ENCODE measurements around the gene SCIN. TPM values are rescaled to one million over a fixed set of nuclear protein-coding genes. Genes with fewer than 3 reads are reported as not detected.

SCIN gene
- total RNA-seq, 1 donor from 2014 or later: 14.7 TPM

DNA sequence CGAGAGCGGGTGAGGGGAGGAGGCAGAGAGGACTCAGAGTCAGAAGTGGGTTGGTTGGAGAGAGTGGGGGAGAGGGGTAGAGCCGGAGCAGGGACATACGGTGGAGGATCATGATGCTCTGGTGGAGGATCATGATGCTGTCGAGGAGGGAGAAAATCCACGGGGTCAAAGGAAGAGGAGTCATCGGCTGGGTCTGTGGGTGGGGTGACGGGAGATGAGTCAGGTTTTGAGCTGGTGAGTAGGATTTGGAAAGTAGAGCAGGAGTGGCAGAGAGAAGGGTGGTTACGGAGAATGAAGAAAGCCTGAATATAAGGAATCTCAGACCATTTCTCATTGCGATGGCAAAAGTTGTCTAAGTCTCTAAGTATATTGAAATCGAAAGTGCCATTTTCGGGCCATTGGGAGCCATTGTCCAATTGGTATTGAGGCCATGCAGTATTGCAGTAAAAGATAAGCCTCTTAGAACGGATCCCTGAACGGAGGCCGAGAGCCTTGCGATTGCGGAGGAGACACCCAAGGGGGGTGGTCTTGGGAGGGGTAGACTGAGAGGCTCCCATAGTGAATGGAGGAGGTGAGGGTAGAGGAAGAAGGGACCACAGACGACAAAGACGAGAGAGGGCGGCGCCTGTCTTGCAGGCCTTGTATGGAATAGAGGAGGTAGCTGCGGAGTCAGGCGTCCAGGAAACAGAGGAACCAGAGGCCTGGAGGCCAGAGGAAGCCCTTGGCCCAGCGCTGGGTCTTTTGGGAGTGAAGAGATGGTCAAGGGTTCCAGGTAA is 23.8 kb downstream of the SCIN start:
- Histone ChIP-seq H3K27me3 (ENCODE audit: control insufficient read depth, insufficient read depth, low read length) (no peaks in the 10 kb centered on the region), H3K36me3 (ENCODE audit: control insufficient read depth, insufficient read depth, low read length) (no peaks in the 10 kb centered on the region), H3K4me3 (ENCODE audit: low read depth, low read length) (no peak overlapping the region)
- TF ChIP-seq, protein P1, sequence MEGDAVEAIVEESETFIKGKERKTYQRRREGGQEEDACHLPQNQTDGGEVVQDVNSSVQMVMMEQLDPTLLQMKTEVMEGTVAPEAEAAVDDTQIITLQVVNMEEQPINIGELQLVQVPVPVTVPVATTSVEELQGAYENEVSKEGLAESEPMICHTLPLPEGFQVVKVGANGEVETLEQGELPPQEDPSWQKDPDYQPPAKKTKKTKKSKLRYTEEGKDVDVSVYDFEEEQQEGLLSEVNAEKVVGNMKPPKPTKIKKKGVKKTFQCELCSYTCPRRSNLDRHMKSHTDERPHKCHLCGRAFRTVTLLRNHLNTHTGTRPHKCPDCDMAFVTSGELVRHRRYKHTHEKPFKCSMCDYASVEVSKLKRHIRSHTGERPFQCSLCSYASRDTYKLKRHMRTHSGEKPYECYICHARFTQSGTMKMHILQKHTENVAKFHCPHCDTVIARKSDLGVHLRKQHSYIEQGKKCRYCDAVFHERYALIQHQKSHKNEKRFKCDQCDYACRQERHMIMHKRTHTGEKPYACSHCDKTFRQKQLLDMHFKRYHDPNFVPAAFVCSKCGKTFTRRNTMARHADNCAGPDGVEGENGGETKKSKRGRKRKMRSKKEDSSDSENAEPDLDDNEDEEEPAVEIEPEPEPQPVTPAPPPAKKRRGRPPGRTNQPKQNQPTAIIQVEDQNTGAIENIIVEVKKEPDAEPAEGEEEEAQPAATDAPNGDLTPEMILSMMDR (IDR thresholded peaks at IDR 0.05; ENCODE audit: insufficient read depth, low read length, poor library complexity, severe bottlenecking): no peak
- DNase-seq (ENCODE audit: low read depth): no peak

GRCh38 chr7:12595148-12595547 is 24.6 kb downstream of the SCIN start:
- no peak overlapping the region for H3K4me3 ChIP-seq (ENCODE audit: low read depth, low read length)
- H3K36me3 ChIP-seq (ENCODE audit: control insufficient read depth, insufficient read depth, low read length): no peaks in the 10 kb centered on the region
- TF ChIP-seq, protein P1 (IDR thresholded peaks at IDR 0.05; ENCODE audit: insufficient read depth, low read length, poor library complexity, severe bottlenecking): no peak
- DNase-seq (ENCODE audit: low read depth): no peak
- H3K27me3 ChIP-seq (ENCODE audit: control insufficient read depth, insufficient read depth, low read length): no peaks in the 10 kb centered on the region

DNA sequence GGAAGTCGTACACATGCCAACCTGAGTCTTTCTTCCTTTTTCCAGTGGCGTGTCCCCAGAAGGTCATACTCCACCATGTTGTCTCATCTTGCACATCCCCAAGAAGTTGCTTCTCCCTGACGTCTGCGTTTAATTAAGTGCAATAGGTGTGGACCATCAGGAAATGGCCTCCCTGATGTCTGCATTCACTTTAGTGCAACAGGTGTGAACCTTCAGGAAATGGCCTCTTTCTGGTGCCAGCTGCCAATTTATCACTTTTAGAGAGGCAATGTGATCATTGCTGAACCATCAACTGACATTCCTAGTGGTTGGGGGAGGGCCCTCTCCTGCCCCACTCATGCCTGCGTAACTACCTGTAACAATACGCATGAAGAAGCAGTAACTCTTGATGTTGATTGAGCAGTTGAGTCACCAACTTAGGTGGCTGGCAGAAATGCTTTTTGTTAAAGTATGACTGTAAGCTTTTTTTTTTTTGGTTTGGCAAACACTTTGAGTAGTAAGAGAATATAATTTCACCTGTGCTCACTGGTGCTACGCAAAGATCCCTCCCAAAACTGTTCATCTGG is 25.8 kb downstream of the SCIN start:
- H3K4me3 ChIP-seq (ENCODE audit: low read depth, low read length): no peak overlapping the region
- TF ChIP-seq, protein P1 (IDR thresholded peaks at IDR 0.05; ENCODE audit: insufficient read depth, low read length, poor library complexity, severe bottlenecking): no peak
- no peaks in the 10 kb centered on the region for H3K27me3 ChIP-seq (ENCODE audit: control insufficient read depth, insufficient read depth, low read length)
- no peak for DNase-seq (ENCODE audit: low read depth)
- no peaks in the 10 kb centered on the region for H3K36me3 ChIP-seq (ENCODE audit: control insufficient read depth, insufficient read depth, low read length)

GRCh38 chr7:12601302-12601869 is 30.9 kb downstream of the SCIN start:
- TF ChIP-seq, protein P1 (IDR thresholded peaks at IDR 0.05; ENCODE audit: insufficient read depth, low read length, poor library complexity, severe bottlenecking): no peak
- Histone ChIP-seq H3K27me3 (ENCODE audit: control insufficient read depth, insufficient read depth, low read length) (no peaks in the 10 kb centered on the region), H3K4me3 (ENCODE audit: low read depth, low read length) (no peak overlapping the region), H3K36me3 (ENCODE audit: control insufficient read depth, insufficient read depth, low read length) (no peaks in the 10 kb centered on the region)
- no peak for DNase-seq (ENCODE audit: low read depth)

DNA sequence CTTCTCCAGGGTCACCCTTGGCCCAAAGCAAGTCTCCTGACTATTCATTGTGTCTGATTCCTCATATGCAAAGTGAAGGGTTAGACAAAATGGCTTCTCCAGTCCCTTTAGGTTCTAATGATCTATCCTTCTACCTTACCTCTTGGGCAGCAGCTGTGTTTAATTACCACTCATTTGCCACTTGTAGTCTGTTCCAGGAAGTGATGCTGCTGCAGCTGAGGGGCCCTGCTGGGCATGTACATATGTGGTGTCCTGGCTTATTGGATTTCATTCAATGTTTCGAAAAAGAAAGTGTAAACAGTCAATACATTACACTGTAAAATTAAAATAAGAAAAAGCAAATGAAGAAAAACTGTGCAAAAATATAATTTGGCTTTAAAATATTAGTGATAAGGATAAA is 36.6 kb downstream of the SCIN start:
- TF ChIP-seq, protein P1 (IDR thresholded peaks at IDR 0.05; ENCODE audit: insufficient read depth, low read length, poor library complexity, severe bottlenecking): no peak
- Histone ChIP-seq H3K4me3 (ENCODE audit: low read depth, low read length) (no peak overlapping the region), H3K27me3 (ENCODE audit: control insufficient read depth, insufficient read depth, low read length) (no peaks in the 10 kb centered on the region), H3K36me3 (ENCODE audit: control insufficient read depth, insufficient read depth, low read length) (no peaks in the 10 kb centered on the region)
- no peak for DNase-seq (ENCODE audit: low read depth)

All from kidney epithelial cell (primary cell).